WERI-Rb-1 (cell line): Measurements from ENCODE around the gene KCNH2.

ENCODE experiments used
- DNase-seq: peaks from one replicate; pipeline ENCODE4 v3.0.0-alpha.2; 2020
- H3K27ac ChIP-seq: fragments of 250-450 bp; sonication (Bioruptor Pico); 2 replicates; pipeline ENCODE4 v1.5.1; 2020; ENCODE audit warnings: mild to moderate bottlenecking, moderate library complexity
- H3K27me3 ChIP-seq: fragments of 250-450 bp; sonication (Bioruptor Pico); 2 replicates; pipeline ENCODE4 v1.5.1; 2021; ENCODE audit warnings: mild to moderate bottlenecking, low read depth, moderate library complexity; ENCODE audit not compliant: insufficient read depth, severe bottlenecking
- H3K36me3 ChIP-seq: fragments of 250-450 bp; sonication (Bioruptor Pico); 2 replicates; pipeline ENCODE4 v1.5.1; 2020; ENCODE audit warnings: mild to moderate bottlenecking, moderate library complexity
- H3K4me3 ChIP-seq: 2 replicates; pipeline ENCODE4 v1.5.1; 2011; ENCODE audit warnings: low read depth, mild to moderate bottlenecking, control low read depth, low read length
- H3K9me3 ChIP-seq: fragments of 250-450 bp; sonication (Bioruptor Pico); 2 replicates; pipeline ENCODE4 v1.5.1; 2021; ENCODE audit warnings: mild to moderate bottlenecking, moderate library complexity; ENCODE audit not compliant: severe bottlenecking
- TF ChIP-seq, protein P1 (sequence below): IDR thresholded peaks from 2 replicates; pipeline ENCODE4 v1.5.1; 2011; ENCODE audit warnings: low read depth, mild to moderate bottlenecking, control low read depth, inconsistent platforms, low read length

Gene KCNH2

GRCh38 chr7:150901160-150902035, 76.7 kb downstream of the KCNH2 start:
- Histone ChIP-seq H3K27me3 (no peaks in the 10 kb centered on the region), H3K4me3 (no peak overlapping the region), H3K9me3 (no peaks in the 10 kb centered on the region), H3K36me3 (no peaks in the 10 kb centered on the region), H3K27ac (no peak overlapping the region)
- TF ChIP-seq, protein P1, sequence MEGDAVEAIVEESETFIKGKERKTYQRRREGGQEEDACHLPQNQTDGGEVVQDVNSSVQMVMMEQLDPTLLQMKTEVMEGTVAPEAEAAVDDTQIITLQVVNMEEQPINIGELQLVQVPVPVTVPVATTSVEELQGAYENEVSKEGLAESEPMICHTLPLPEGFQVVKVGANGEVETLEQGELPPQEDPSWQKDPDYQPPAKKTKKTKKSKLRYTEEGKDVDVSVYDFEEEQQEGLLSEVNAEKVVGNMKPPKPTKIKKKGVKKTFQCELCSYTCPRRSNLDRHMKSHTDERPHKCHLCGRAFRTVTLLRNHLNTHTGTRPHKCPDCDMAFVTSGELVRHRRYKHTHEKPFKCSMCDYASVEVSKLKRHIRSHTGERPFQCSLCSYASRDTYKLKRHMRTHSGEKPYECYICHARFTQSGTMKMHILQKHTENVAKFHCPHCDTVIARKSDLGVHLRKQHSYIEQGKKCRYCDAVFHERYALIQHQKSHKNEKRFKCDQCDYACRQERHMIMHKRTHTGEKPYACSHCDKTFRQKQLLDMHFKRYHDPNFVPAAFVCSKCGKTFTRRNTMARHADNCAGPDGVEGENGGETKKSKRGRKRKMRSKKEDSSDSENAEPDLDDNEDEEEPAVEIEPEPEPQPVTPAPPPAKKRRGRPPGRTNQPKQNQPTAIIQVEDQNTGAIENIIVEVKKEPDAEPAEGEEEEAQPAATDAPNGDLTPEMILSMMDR, result no peak
- no peak for DNase-seq

- Histone ChIP-seq H3K9me3 (no peaks in the 10 kb centered on the region), H3K27ac (no peak overlapping the region), H3K4me3 (no peak overlapping the region), H3K27me3 (no peaks in the 10 kb centered on the region), H3K36me3 (no peaks in the 10 kb centered on the region)
- no peak for DNase-seq
- TF ChIP-seq, protein P1, result no peak
These were observed 77.4 kb downstream of the KCNH2 start for GRCh38 chr7:150900675-150901074.

GRCh38 chr7:150898475-150899011, 79.6 kb downstream of the KCNH2 start:
- Histone ChIP-seq H3K36me3 (no peaks in the 10 kb centered on the region), H3K27me3 (no peaks in the 10 kb centered on the region), H3K27ac (no peak overlapping the region), H3K4me3 (no peak overlapping the region), H3K9me3 (no peaks in the 10 kb centered on the region)
- peak; percentile 86 for DNase-seq
- TF ChIP-seq, protein P1, result peak; percentile 94

GRCh38 chr7:150897502-150898474, 80.3 kb downstream of the KCNH2 start:
- H3K4me3 ChIP-seq, result no peak overlapping the region
- no peaks in the 10 kb centered on the region for H3K36me3 ChIP-seq
- no peak for DNase-seq
- TF ChIP-seq, protein P1, result no peak
- H3K9me3 ChIP-seq, result no peaks in the 10 kb centered on the region
- H3K27ac ChIP-seq, result no peak overlapping the region
- H3K27me3 ChIP-seq, result no peaks in the 10 kb centered on the region

DNA sequence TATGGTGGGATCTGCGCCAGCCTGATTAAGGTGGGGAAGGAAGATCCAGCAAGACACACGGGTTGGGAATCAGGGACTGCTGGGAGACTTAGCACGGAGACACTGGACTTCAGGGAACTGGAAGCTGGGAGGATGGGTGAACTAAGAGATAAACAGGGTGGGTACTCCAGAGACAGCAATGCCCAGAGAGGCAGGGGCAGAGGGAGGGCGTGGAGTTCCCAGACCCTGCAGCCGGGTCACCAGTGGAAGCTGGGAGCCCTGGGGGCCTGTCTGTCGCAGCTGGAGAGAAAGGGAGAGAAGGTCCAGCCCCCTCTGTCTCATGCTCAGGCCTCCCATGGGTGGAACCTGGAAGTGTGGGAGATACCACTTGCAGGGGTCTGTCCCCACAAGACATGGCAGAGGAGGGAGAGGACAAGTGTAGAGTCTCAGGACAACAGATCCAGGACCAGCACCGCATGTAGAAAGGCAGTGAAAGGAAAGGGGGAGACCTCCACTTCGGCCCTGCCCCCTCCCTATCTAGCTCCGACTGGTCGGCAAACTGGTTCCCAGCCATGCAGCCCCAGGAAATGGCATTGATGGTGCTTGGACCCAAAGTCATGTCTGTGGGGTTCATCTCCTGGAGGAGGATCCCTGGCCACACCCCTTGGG, 81.4 kb downstream of the KCNH2 start:
- H3K27me3 ChIP-seq, result no peaks in the 10 kb centered on the region
- no peak overlapping the region for H3K4me3 ChIP-seq
- DNase-seq, result no peak
- H3K27ac ChIP-seq, result no peak overlapping the region
- no peaks in the 10 kb centered on the region for H3K36me3 ChIP-seq
- TF ChIP-seq, protein P1, result no peak
- H3K9me3 ChIP-seq, result no peaks in the 10 kb centered on the region
